Fibroblast of lung (primary cell): Measurements from ENCODE around the gene CCDC152.

Experiments
- CTCF ChIP-seq, 2 donors: IDR thresholded peaks in 1 of 2; conservative IDR thresholded peaks in 1 of 2; 1 replicate in 1 of 2; 2 replicates in 1 of 2; pipeline ENCODE4 v1.5.1; 2011 to 2012; ENCODE audit warnings: low read length in 2 of 2, control low read depth in 1 of 2, inconsistent platforms in 1 of 2, low read depth in 1 of 2, mild to moderate bottlenecking in 1 of 2
- EZH2 ChIP-seq: IDR thresholded peaks from 2 replicates; pipeline ENCODE4 v1.5.1; 2012; ENCODE audit warnings: low read length, control low read depth, mild to moderate bottlenecking; ENCODE audit errors: missing control alignments

- TF ChIP-seq CTCF (conservative IDR thresholded peaks at IDR 0.05 in 1 of 2, IDR thresholded peaks at IDR 0.05 in 1 of 2; ENCODE audit: low read depth in 1 of 2, low read length in 2 of 2) (no peak), EZH2 (no peak)
Measured at GRCh38 chr5:42810834-42811590, 54.4 kb downstream of the CCDC152 start.
